Activated gamma-delta T cell treated with Interleukin-2 at 50 U/mL for 16 hours (primary cell): ENCODE measurements around the gene PIGP.
A peak's percentile ranks its signal among the peaks of the same experiment; 100 is the strongest.
"Not testable (repeated sequence)": the region's sequence is repeated elsewhere in the genome, so short reads cannot be mapped to it uniquely, and the experiment has no call there.

Source experiments
- DNase-seq: peaks from one replicate; pipeline ENCODE4 v3.0.0-alpha.2; 2020

Gene PIGP

GRCh38 chr21:37072988-37073416, at the start of gene PIGP, which contains the start of gene TTC3:
Gene PIGP (minus strand): TSS chr21:37073071. CDS start chr21:37072515, 556 bp downstream.
Gene TTC3 (plus strand): TSS chr21:37073254. CDS start chr21:37087258, 14,004 bp downstream.
- peak; percentile 96 for DNase-seq

GRCh38 chr21:37119421-37120218, 46.7 kb upstream of the PIGP start:
- no peak for DNase-seq

GRCh38 chr21:37118187-37118826, 45.4 kb upstream of the PIGP start:
- DNase-seq: no peak

- DNase-seq: no peak
Measured at GRCh38 chr21:37117204-37117603, 44.3 kb upstream of the PIGP start.

- DNase-seq: not testable (repeated sequence)
Measured at GRCh38 chr21:37116459-37116858, 43.6 kb upstream of the PIGP start.

GRCh38 chr21:37114301-37114700, 41.4 kb upstream of the PIGP start:
- not testable (repeated sequence) for DNase-seq

- not testable (repeated sequence) for DNase-seq
Measured at GRCh38 chr21:37111029-37111428, 38.2 kb upstream of the PIGP start.

- no peak for DNase-seq
Measured at GRCh38 chr21:37106998-37107397, 34.1 kb upstream of the PIGP start.

GRCh38 chr21:37102746-37103145, 29.9 kb upstream of the PIGP start:
- DNase-seq: not testable (repeated sequence)

GRCh38 chr21:37101384-37101783, 28.5 kb upstream of the PIGP start:
- DNase-seq: no peak

- DNase-seq: no peak
Measured at GRCh38 chr21:37100316-37100715, 27.4 kb upstream of the PIGP start.

- no peak for DNase-seq
Measured at GRCh38 chr21:37098751-37099150, 25.9 kb upstream of the PIGP start.

GRCh38 chr21:37095821-37096220, 22.9 kb upstream of the PIGP start:
- no peak for DNase-seq

GRCh38 chr21:37093977-37094376, 21.1 kb upstream of the PIGP start:
- DNase-seq: no peak

- DNase-seq: no peak
Measured at GRCh38 chr21:37088186-37088735, 15.4 kb upstream of the PIGP start.

GRCh38 chr21:37087188-37087587, 14.3 kb upstream of the PIGP start:
- DNase-seq: no peak

- no peak for DNase-seq
Measured at GRCh38 chr21:37085726-37086125, 12.9 kb upstream of the PIGP start.

- no peak for DNase-seq
Measured at GRCh38 chr21:37082856-37083528, 10.1 kb upstream of the PIGP start.

GRCh38 chr21:37082375-37082774, 9.5 kb upstream of the PIGP start:
- no peak for DNase-seq

GRCh38 chr21:37079211-37079824, 6.4 kb upstream of the PIGP start:
- DNase-seq: no peak

GRCh38 chr21:37077403-37077802, 4.5 kb upstream of the PIGP start:
- DNase-seq: no peak

GRCh38 chr21:37076087-37076850, 3.4 kb upstream of the PIGP start:
- no peak for DNase-seq
